Uterus (tissue), 4 donors: ENCODE results near the gene CENPC. TPM values are rescaled to one million over a fixed set of nuclear protein-coding genes. Genes with fewer than 3 reads are reported as not detected.

Experiments used
- DNase-seq, 2 donors: peaks; one replicate each; pipeline ENCODE4 v3.0.0-alpha.2; 2019 to 2020
- H3K27ac ChIP-seq, 2 donors: fragments of 200-600 bp; sonication (generic); 1 replicate in 1 of 2; 2 replicates in 1 of 2; pipeline ENCODE4 v1.5.1; 2016 to 2018
- H3K27me3 ChIP-seq, 2 donors: fragments of 200-600 bp; sonication (generic); one replicate each; pipeline ENCODE4 v1.5.1; 2018 to 2019; ENCODE audit warnings: control low read depth in 1 of 2
- H3K36me3 ChIP-seq, 2 donors: fragments of 200-600 bp; sonication (generic); one replicate each; pipeline ENCODE4 v1.5.1; 2019; ENCODE audit warnings: control low read depth in 1 of 2
- H3K4me1 ChIP-seq, 2 donors: fragments of 200-600 bp; sonication (generic); one replicate each; pipeline ENCODE4 v1.5.1; 2018 to 2019; ENCODE audit warnings: control low read depth in 1 of 2
- H3K4me3 ChIP-seq, 2 donors: fragments of 200-600 bp; sonication (generic); 1 replicate in 1 of 2; 2 replicates in 1 of 2; pipeline ENCODE4 v1.5.1; 2018 to 2019; ENCODE audit warnings: mild to moderate bottlenecking in 1 of 2
- H3K9me3 ChIP-seq, 2 donors: fragments of 200-600 bp; sonication (generic); one replicate each; pipeline ENCODE4 v1.5.1; 2019; ENCODE audit warnings: control low read depth in 1 of 2
- CTCF ChIP-seq, 4 experiments: fragments of 200-600 bp in 2 of 4; fragments of 450-650 bp in 2 of 4; sonication (generic) in 2 of 4; IDR thresholded peaks; one replicate each; pipeline ENCODE4 v1.5.1; 2016 to 2019; ENCODE audit warnings: antibody characterized with exemption in 4 of 4, mild to moderate bottlenecking in 2 of 4, moderate library complexity in 1 of 4
- POLR2A ChIP-seq, 2 donors: fragments of 450-650 bp; IDR thresholded peaks; one replicate each; pipeline ENCODE4 v1.6.1; 2016; ENCODE audit warnings: antibody characterized with exemption in 2 of 2, mild to moderate bottlenecking in 1 of 2, moderate library complexity in 1 of 2
- intact Hi-C: fragments of 100-400 bp; cut with DNase I; formaldehyde crosslinking; loops from one replicate; pipeline ENCODE4 v1.15.1; 2023; ENCODE audit warnings: low total_unique reads
- total RNA-seq, 4 donors: library from RNA; depleted of rRNA in 3 of 4; stranded (reverse); fragments of >200 nt in 3 of 4; gene quantifications; one replicate each; pipeline versions ENCODE4 v1.1.0 to v1.2.4, GENCODE V29; 2014 to 2023
- donor health status: DM: yes; HTN: yes; CAD: no.

Gene CENPC
- total RNA-seq, 4 donors from 2014 or later: 10.8 to 63.0 (median 29.1) TPM

GRCh38 chr4:67480810-67481209 lies 64.5 kb downstream of the CENPC start:
- Histone ChIP-seq H3K36me3 (no peaks in the 10 kb centered on the region), H3K9me3 (peaks cover 0 to 18% of the 10 kb centered on the region in 2 donors), H3K4me3 (no peak overlapping the region), H3K4me1 (no peaks in the 10 kb centered on the region), H3K27ac (no peak overlapping the region), H3K27me3 (no peaks in the 10 kb centered on the region)
- DNase-seq: no peak
- TF ChIP-seq POLR2A (IDR thresholded peaks at IDR 0.05): no peak
- TF ChIP-seq CTCF (IDR thresholded peaks at IDR 0.05): no peak
- intact Hi-C loops: no loop called here

- Histone ChIP-seq H3K4me3 (no peak overlapping the region), H3K9me3 (peaks cover 0 to 9% of the 10 kb centered on the region in 2 donors), H3K36me3 (no peaks in the 10 kb centered on the region), H3K27me3 (no peaks in the 10 kb centered on the region), H3K4me1 (no peaks in the 10 kb centered on the region), H3K27ac (no peak overlapping the region)
- DNase-seq: no peak
- intact Hi-C loops: no loop called here
- TF ChIP-seq CTCF (IDR thresholded peaks at IDR 0.05) (no peak), POLR2A (IDR thresholded peaks at IDR 0.05) (no peak)
These were observed 70.1 kb downstream of the CENPC start for GRCh38 chr4:67475155-67475554.

- intact Hi-C loops: no loop called here
- no peaks in the 10 kb centered on the region for H3K27me3 ChIP-seq
- TF ChIP-seq CTCF (IDR thresholded peaks at IDR 0.05) (no peak), POLR2A (IDR thresholded peaks at IDR 0.05) (no peak)
- H3K4me1 ChIP-seq: no peaks in the 10 kb centered on the region
- H3K36me3 ChIP-seq: no peaks in the 10 kb centered on the region
- H3K27ac ChIP-seq: no peak overlapping the region
- no peaks in the 10 kb centered on the region for H3K9me3 ChIP-seq
- DNase-seq: no peak
- no peak overlapping the region for H3K4me3 ChIP-seq
These were observed 74.4 kb downstream of the CENPC start for GRCh38 chr4:67470871-67471270.

- no peak overlapping the region for H3K27ac ChIP-seq
- H3K36me3 ChIP-seq: no peaks in the 10 kb centered on the region
- no peak for DNase-seq
- H3K4me1 ChIP-seq: no peaks in the 10 kb centered on the region
- H3K9me3 ChIP-seq: no peaks in the 10 kb centered on the region
- TF ChIP-seq CTCF (IDR thresholded peaks at IDR 0.05): no peak
- no peak for TF ChIP-seq POLR2A (IDR thresholded peaks at IDR 0.05)
- H3K4me3 ChIP-seq: no peak overlapping the region
- intact Hi-C loops: no loop called here
- no peaks in the 10 kb centered on the region for H3K27me3 ChIP-seq
These were observed 76.5 kb downstream of the CENPC start for GRCh38 chr4:67468830-67469229.

- Histone ChIP-seq H3K4me3 (no peak overlapping the region), H3K36me3 (no peaks in the 10 kb centered on the region), H3K27me3 (no peaks in the 10 kb centered on the region), H3K27ac (no peak overlapping the region), H3K9me3 (no peaks in the 10 kb centered on the region), H3K4me1 (no peaks in the 10 kb centered on the region)
- TF ChIP-seq CTCF (IDR thresholded peaks at IDR 0.05) (no peak), POLR2A (IDR thresholded peaks at IDR 0.05) (no peak)
- intact Hi-C loops: no loop called here
- no peak for DNase-seq
These were observed 78.6 kb downstream of the CENPC start for GRCh38 chr4:67466751-67467150.
